ENCODE measurements around the gene CXXC5. TPM values are rescaled to one million over a fixed set of nuclear protein-coding genes. Genes with fewer than 3 reads are reported as not detected.

The CXXC5 gene
- polyA plus RNA-seq, 3 donors: 209 to 219 (median 210) TPM

DNA sequence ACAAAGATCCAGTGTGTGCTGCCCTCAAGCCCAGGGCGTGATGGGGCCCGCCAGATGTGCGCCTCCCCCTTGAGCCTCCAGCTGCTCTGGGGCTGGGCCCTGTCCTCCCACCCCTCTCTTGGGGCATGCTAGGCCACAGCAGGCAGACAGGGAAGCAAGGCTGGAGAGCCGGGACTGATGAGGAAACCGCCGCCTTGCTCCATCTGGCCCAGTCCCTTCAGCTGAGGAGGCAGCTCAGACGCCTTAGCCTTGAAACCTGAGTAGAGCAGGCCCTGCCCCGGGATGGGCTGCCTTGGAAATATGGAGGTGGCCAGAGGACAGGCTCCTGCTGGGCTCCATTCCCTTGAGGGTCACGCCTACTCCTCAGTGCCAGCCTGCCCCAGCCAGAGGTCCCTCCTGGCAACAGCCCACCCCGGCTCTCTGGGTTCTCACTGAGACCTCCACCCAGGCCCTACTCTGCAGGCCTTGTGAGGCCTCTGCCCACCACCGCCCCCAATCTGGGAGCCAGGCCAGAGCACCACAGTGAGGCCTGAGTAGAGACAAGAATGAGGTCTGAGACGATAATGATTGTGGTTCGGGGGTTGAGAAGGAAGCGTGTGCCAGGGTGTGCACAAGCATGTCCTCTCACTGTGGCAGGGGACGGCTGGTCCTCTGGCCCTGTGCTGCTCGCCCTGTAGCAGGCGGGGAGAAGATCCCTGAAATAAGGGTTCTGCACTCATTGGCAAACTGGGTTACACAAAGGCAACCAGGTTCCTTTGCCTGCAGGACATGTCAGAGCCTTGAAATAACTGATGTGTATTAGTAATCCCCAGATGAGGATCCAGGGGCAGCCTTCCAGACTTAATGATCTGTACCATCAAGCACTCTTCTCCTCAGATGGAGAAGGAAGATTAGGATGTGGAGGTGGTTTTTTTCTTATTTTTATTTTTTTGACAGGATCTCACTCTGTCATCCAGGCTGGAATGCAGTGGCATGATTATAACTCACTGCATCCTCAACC, 30.9 kb downstream of the CXXC5 start:
- DNase-seq (ENCODE audit: low read depth in 3 of 3, low spot score in 2 of 3): no peak

DNA sequence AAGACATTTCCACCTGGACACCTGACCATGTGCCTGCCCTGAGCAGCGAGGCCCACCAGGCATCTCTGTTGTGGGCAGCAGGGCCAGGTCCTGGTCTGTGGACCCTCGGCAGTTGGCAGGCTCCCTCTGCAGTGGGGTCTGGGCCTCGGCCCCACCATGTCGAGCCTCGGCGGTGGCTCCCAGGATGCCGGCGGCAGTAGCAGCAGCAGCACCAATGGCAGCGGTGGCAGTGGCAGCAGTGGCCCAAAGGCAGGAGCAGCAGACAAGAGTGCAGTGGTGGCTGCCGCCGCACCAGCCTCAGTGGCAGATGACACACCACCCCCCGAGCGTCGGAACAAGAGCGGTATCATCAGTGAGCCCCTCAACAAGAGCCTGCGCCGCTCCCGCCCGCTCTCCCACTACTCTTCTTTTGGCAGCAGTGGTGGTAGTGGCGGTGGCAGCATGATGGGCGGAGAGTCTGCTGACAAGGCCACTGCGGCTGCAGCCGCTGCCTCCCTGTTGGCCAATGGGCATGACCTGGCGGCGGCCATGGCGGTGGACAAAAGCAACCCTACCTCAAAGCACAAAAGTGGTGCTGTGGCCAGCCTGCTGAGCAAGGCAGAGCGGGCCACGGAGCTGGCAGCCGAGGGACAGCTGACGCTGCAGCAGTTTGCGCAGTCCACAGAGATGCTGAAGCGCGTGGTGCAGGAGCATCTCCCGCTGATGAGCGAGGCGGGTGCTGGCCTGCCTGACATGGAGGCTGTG, 32.4 kb downstream of the CXXC5 start:
- DNase-seq (ENCODE audit: low read depth in 3 of 3, low spot score in 2 of 3): no peak

DNA sequence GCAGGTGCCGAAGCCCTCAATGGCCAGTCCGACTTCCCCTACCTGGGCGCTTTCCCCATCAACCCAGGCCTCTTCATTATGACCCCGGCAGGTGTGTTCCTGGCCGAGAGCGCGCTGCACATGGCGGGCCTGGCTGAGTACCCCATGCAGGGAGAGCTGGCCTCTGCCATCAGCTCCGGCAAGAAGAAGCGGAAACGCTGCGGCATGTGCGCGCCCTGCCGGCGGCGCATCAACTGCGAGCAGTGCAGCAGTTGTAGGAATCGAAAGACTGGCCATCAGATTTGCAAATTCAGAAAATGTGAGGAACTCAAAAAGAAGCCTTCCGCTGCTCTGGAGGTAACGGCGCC, 32.9 kb downstream of the CXXC5 start:
- no peak for DNase-seq (ENCODE audit: low read depth in 3 of 3, low spot score in 2 of 3)

DNA sequence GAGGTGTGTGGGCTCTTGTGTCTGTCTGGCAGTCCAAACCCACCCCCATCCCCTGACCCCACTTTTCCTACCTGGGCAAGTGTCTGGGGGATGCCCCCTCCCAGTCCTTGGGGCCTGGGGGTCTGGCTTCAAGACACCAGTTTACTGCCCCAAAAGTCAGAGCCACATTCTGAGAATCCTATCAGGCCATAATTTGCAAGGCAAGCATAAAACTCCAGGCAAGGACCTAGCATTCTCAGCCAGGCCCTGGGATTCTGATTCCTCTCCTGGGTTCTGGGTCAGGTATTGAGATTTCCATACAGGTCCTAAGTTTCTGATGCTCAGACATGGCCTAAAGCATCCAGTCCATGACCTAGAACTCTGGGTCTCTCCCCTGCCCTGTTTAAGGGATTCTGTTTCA, 33.3 kb downstream of the CXXC5 start:
- DNase-seq (ENCODE audit: low read depth in 3 of 3, low spot score in 2 of 3): no peak

DNA sequence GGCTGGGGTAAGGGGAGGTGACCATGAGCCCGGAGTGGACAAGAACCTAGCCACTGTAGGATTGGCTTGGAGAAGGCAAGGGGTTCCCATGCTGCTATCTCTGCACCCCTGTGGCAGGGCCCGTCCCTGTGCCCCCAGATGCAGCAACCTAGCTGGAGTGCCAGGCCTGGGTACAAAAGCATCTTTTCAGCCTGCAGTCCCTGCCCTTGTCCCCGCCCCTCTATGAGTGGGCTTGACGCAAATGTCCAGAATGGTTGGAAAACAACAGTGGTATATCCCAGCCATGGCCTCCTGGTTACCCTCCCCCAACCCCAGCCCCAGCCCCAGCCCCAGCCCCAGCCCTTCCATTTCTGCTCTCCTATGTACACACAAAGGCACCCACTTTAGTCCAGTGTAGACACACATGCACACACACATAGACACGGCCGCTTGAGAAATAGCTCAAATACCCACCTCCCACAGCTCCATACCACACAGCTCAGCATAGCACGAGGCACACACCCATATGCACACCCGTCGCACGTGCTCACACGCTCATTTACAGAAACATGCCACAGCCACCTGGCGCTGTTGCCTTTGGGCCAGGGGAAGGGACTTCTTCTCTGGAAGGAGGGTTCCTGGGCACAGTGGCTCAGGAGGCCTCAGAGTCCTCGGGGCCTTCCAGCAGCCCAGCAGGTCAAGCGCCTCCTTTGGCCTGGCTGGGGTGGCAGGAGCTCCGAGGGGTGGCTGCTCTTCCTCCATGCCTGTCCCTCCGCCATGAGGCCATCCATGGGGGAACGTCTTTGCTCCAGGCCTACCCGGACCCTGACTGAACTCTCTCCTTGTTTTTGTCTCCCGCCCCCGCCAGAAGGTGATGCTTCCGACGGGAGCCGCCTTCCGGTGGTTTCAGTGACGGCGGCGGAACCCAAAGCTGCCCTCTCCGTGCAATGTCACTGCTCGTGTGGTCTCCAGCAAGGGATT, 34.1 kb downstream of the CXXC5 start:
- DNase-seq (ENCODE audit: low read depth in 3 of 3, low spot score in 2 of 3): no peak

DNA sequence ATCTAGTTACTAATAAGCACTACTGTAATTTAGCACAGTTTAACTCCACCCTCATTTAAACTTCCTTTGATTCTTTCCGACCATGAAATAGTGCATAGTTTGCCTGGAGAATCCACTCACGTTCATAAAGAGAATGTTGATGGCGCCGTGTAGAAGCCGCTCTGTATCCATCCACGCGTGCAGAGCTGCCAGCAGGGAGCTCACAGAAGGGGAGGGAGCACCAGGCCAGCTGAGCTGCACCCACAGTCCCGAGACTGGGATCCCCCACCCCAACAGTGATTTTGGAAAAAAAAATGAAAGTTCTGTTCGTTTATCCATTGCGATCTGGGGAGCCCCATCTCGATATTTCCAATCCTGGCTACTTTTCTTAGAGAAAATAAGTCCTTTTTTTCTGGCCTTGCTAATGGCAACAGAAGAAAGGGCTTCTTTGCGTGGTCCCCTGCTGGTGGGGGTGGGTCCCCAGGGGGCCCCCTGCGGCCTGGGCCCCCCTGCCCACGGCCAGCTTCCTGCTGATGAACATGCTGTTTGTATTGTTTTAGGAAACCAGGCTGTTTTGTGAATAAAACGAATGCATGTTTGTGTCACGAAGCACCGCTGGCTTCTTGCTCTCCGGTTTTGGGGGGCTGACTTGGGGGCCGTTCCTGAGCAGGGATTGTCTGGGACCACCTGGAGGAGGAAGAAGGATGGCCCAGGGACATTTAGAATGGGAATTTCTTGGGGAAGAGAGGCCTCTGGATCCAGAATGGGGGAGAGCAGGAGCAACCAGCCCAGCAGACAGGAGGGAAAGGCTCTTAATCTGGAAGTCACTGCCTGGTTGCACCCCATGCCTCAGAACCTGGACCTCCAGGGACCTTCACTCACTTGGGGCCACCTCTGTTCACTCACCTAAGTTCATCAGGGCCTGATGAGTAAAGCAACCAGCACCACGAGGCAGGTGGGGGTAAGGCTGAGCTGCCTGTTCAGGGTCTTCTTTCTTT, 35.4 kb downstream of the CXXC5 start:
- DNase-seq (ENCODE audit: low read depth in 3 of 3, low spot score in 2 of 3): no peak

DNA sequence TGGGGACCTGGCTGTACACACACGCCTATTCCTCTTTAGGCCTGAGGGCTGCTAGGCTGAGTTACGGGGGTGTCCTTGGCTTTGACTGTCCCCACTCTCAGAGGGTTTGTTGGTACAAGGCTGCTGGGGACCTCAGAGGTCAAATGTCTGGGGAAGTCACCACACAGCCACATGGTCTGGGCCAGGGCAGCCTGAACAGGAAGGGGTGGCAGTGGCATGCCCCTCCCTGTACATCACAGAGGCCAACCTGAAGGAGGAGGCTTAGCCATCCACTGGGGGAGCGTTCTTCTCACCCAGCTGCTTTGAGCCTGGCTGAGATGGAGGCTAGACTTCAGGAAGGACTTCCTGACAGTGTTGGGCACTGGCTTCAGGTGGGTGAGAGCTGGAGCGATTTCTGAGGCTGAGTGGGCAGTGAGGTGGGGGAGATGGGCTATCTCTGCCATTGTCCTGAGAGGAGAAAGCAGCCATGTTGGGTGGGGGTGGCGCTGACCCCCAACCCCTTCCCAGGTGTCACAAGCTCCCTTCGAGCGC, 36.3 kb downstream of the CXXC5 start:
- no peak for DNase-seq (ENCODE audit: low read depth in 3 of 3, low spot score in 2 of 3)

DNA sequence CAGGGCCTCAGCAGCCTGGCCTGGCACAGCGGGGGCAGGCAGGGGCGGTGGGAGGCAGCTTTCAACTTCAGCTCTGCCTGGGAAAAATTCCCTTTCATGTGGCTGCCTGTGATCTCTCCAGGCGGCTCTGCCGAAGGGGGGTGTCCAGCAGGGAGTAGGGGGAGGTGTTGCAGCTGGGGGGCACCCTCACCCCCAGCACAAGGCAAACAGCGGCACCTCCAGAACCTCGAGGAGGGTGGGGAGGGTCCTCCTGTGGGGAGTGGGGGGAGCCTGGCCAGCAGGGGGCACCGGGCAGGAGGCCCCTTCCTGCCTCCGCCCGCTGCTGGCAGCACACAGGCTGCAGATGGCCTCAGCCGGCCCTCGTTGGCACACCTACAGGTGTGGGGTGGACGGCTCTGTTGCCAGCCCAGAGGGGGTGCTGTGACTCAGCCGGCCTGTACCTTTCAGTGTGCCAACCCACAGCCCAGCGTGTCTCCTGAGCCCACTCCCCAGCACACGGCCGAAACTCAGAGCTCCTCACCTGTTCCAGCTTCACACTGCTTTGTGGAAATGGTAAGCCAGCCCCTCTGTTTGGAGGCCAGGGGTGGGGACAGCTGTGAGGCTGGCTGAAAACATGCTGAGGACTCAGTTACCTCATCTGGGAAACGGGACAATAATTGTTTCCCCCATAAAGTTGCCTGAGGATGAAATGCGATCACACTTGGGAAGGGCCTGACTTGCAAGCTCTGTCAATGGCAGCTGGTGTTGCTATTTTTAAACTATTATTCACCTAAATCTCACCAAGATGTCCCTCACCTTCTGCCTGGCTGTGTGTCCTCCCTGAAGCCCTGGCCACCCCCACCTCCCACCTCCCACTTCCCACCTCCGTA, 37.0 kb downstream of the CXXC5 start:
- no peak for DNase-seq (ENCODE audit: low read depth in 3 of 3, low spot score in 2 of 3)

DNA sequence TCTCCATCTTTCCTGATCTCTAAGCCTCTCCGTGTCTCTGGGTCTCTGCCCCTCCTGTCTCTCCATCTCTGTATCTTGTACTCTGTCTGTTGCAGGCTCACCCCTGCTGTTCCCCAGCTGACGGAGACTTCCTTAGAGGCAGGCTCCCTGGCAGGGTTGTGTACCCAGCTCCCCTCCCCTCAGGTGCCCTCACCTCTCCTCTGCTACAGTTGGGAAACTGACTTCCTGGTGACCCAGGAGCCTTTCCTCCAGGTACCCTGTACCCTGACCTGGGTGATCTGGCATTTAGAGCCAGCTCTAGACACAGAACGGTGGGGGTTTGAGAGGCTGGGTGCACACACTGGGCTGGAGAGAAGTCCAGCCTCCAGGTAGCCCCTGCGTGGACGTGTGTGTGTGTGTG, 37.7 kb downstream of the CXXC5 start:
- no peak for DNase-seq (ENCODE audit: low read depth in 3 of 3, low spot score in 2 of 3)

DNA sequence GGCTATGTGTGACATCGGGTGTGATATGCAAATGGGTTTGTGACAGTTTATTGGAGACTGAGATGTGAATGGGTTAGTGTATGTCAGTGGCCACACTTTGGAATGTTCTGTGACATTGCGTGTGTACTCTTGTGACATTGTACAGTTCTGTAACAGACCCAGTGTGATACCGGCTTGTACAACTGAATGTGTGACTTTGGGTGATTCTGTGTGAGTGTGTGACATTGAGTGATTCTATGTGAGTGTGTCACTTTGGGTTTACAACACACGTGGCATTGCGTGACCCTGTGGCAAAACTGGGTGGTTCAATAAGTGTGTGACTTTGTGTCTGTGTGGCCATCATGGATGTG, 38.2 kb downstream of the CXXC5 start:
- DNase-seq (ENCODE audit: low read depth in 3 of 3, low spot score in 2 of 3): no peak

DNA sequence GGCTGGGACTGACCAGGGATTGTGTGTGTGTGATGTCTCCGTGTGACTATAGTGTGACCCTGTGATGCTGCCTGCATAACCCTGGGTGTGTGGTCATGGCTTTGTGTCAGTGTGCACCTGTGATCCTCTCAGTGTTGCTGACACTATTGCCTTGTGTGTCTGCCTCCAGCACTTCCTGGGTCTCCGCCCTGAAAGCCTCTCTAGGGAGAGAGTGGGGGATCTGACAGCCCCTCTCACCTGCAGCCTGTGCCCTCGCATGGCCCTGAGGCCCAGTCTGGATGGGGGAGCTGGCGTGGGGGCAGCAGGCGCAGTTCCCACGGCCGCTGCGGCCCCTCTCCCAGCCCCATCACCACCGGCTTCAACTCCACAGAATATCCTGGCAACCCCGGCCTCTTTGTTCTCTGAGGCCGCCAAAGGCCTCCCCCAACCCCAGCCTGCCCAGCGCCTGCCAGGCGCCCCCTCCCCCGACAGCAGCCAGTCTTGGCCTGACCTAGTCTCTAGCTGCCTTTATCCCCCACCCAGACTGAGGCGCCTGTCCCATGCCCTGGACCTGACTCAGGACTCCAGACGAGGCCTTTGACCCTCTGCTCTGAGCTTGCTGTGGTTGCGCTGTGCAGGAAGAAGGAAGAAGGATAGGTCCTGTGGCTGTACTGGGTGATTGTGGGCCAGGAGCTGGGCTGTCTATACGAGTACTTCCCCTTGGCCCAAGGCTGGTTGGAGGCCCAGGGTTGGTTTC, 38.7 kb downstream of the CXXC5 start:
- DNase-seq (ENCODE audit: low read depth in 3 of 3, low spot score in 2 of 3): no peak

DNA sequence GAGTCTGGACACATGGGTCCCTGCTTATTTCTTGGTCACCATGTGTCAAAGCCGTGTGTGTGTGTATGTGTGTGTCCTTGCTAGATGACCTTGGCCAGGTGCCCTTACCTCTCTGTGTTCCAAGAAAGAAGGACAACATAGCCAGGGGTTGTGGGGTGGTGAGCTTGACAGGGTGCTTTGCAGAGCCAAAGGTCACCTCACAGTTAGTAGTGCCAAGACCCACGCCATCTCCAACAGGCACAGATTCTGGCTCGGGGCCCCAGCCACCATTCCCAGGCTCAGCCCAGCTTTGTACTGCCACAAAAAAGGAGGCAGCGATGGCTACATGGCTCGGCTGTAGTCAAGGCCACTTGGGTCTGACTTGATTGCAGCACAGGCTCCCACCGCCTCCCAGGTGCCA, 39.5 kb downstream of the CXXC5 start:
- DNase-seq (ENCODE audit: low read depth in 3 of 3, low spot score in 2 of 3): no peak

DNA sequence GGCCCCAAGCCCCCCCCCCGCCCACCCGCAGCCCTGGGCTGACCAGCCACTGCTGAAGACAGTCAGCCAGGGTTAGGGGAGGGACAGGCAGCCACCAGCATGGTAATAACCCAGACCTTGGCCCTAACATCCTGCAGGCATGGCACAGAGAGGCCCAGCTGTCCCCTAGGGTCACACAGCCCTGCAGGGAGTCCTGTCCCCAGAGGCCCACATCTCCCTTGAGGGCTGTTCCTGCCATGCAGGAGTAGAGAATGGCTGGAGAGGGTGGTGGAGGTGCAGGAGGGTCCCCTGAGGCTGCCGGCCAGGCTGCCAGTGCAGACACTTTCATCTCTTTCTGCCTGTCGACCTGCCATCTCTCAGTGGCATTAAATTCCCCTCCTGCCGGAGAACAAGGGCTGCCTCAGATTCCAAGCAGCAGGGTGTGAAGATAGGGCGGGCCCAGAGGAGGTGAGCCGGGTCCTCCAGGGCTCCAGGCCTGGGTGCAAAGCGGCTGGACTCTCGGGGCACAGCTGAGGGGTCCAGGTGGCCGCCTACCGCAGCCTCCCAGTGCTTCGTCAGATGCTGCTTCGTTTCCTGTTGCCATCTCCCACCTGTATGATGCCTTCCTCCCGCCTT, 40.0 kb downstream of the CXXC5 start:
- no peak for DNase-seq (ENCODE audit: low read depth in 3 of 3, low spot score in 2 of 3)

DNA sequence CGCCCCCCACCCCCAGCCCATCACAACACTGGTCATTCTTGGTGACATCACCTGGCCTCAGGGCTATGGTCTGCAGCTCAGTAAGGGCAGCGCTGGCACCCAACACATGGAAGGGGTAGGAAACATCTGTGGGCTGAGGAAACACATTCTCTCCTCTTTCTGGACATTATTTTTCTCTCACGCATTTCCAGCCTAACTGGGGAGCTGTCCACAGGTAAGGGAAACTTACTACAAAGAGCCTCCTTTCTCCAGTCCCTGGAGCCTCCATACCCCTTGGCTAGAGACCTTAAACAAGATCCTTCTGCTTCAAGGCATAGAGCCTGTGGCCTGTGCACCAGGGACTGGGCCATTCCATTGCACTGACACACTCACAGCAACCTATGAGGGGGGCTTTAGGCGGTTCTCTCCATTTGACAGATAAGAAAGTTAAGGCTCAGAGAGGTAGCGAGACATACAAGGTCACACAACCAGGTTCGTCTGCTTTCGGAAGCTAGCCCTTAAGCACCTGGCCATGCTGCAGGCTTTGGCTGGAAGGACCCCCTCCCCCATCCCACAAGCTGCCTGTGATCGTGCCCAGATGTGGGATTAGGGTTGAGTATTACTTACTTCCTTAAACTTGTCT, 40.7 kb downstream of the CXXC5 start:
- no peak for DNase-seq (ENCODE audit: low read depth in 3 of 3, low spot score in 2 of 3)

DNA sequence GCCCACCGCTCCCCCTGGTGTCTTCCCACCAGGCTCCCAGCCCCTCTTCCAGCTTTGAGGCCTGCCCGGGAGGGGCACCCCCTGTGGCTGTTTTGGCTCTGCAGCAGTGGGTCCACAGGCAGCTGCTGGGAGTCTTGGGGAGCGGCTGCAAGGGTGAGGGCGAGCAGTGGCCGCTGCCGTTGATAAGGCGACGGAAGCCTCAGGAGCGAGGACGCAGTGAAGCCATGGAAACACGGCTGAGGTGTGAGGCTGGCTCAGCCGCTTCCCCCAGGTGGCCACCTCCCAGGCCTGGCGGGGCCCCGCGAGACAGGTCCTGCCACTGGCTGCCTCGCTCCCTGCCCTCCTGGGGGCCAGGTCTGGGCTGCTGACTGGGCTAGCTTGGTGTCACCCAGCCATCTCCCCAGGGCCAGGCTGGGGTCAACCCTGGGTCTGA, 41.5 kb downstream of the CXXC5 start:
- DNase-seq (ENCODE audit: low read depth in 3 of 3, low spot score in 2 of 3): no peak

DNA sequence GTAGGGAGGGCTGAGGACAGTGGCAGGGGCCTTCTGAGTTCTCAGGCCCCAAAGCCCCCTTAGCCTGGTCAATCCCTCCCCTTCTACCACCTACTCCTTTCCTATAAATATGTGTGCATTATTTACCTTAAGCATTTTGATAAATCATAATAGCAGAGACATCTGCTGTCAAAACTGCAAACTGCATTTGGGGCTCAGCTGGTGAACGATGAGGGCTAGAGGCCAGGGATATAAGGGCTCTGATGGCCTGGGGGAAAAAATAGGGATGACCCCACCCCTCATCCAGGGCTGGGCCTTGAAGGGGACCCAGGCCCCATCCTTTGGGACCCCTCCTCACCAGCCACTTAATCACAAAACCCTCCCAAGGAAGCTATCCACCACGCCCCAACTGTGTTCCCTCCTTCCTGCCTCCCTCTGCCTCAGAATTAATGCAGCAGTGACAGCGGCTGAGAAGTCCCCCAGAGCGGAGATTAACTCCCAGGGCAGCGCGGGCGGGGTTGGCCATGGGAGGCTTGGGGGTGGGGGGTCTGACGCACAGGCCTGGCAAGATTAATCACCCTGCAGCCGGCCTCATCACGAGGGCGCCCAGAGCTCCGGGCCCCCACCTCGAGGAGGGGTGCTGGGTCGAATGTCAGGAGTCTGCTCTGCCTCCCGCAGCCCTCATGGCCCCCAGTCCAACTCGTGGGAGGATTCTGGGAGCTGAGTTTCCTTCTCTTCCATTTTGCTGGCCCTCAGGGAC, 42.1 kb downstream of the CXXC5 start:
- DNase-seq (ENCODE audit: low read depth in 3 of 3, low spot score in 2 of 3): no peak

Measured in right renal cortex interstitium (tissue), 3 donors.